GM18498 (cell line): ENCODE data around the gene NPLOC4.
"Not testable (repeated sequence)": the region's sequence is repeated elsewhere in the genome, so short reads cannot be mapped to it uniquely, and the experiment has no call there.

Experiments used
- ATAC-seq: cut with Tn5 transposase; IDR thresholded peaks from one replicate; pipeline ENCODE4 v1.9.1; 2021; ENCODE audit warnings: mild to moderate bottlenecking, moderate library complexity; ENCODE audit not compliant: unreplicated experiment

The NPLOC4 gene

DNA sequence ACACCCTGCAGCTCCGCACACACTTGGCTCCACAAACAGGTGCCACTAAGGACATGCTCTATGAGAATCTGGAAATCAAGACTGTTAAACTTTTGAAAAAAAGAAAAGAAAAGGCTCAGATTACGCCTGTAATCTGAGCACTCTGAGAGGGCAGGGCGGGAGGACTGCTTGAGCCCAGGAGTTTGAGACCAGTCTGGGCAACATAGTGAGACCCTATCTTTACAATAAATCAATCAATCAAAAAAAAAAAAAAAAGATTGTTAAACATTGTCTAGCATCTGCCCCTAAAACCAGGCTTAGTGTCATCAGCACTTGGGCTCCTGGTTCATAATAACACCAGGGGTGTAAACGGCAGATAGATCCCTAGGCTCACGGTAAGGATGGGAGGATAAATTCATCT lies 47.3 kb downstream of the NPLOC4 start:
- ATAC-seq: no peak

DNA sequence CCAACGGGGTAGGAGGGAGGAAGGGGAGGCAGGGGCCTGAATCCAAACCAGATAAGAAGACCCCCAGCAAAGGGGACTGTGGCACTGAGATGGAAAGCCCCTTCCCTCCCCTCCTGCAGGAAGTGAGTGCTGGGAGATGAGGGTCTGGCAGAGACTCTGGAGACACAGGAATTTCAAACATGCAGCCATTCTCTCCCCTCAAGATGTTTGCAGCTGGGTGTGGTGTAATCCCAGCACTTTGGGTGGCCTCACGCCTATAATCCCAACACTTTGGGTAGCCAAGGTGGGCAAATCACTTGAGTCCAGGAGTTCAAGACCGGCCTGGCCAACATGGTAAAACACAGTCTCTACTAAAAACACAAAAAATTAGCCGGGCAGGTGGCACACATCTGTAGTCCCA lies 50.8 kb downstream of the NPLOC4 start:
- ATAC-seq: no peak

DNA sequence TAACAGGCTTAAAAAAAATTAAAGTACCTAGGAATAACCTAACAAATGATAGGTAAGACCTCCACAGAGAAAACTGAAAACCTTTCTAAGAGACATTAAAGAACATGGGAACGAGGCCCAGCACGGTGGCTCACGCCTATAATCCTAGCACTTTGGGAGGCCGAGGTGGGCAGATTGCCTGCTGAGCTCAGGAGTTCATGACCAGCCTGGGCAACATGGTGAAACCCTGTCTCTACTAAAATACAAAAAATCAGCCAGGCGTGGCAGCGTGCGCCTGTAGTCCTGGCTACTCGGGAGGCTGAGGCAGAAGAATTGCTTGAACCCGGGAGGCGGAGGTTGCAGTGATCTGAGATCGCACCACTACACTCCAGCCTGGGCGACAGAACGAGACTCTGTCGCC lies 52.1 kb downstream of the NPLOC4 start:
- not testable (repeated sequence) for ATAC-seq

- no peak for ATAC-seq
Observed at GRCh38 chr17:81583589-81584342, 53.1 kb downstream of the NPLOC4 start.

- ATAC-seq: no peak
Observed at GRCh38 chr17:81582749-81583148, 54.2 kb downstream of the NPLOC4 start.

DNA sequence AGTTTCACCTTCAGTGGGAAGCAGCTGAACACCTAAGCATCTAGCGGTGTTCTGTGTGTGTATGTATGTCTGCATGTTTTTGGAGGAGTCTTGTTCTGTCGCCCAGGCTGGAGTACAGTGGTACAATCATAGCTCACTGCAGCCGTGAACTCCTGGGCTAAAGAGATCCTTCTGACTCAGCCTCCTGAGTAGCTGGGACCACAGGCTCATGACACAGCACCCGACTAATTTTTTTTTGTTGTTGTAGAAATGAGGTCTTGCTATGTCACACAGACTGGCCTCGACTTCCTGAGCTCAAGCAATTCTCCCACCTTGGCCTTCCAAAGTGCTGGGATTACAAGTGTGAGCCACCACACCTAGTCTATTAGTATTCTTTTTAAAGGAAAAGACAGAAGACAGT lies 54.6 kb downstream of the NPLOC4 start:
- ATAC-seq: no peak

DNA sequence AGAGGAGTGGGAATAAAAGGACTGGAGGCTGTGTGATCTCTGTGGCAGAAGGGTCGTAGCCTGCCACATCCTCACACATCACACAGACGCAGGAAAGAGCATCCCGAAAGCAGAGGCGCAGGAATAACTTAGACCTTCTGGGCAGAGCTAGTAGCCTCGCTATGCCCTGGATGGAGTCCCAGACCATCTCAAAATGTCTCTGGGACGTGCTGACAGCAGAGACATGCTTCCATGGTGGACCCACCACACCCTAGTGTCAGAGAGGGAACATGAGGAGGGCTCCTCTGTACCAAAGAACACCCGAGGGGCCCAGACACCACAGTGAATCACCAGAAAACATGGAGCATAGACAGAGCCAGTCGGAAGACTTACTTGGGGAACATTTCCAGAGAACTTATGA lies 55.2 kb downstream of the NPLOC4 start:
- ATAC-seq: no peak

- ATAC-seq: no peak
Observed at GRCh38 chr17:81580481-81580880, 56.4 kb downstream of the NPLOC4 start.

DNA sequence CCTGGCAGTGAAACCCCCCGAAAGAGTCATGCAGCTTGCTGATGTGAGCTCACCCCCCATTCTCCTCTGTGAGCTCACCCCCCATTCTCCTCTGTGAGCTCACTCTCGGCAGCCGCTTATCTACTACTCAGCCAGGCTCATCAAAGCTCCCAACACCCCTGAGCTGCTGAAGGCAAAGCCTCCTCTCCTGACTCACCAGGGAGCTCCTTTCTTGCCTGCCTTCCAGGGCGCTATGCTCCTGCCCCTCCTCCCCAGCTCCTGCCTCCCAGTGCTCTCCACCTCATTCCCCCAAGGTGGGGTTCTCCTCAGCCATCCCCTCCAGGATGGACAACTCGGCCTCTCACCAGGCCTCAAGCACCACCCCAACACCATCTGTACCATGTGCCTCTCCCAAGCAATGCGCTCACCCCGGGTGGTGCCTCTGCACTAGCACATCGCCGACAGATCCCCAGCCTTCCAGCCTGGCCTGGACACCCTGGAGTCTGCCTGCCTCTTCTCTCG lies 57.0 kb downstream of the NPLOC4 start:
- ATAC-seq: no peak

GRCh38 chr17:81579298-81579697 lies 57.6 kb downstream of the NPLOC4 start:
- no peak for ATAC-seq

DNA sequence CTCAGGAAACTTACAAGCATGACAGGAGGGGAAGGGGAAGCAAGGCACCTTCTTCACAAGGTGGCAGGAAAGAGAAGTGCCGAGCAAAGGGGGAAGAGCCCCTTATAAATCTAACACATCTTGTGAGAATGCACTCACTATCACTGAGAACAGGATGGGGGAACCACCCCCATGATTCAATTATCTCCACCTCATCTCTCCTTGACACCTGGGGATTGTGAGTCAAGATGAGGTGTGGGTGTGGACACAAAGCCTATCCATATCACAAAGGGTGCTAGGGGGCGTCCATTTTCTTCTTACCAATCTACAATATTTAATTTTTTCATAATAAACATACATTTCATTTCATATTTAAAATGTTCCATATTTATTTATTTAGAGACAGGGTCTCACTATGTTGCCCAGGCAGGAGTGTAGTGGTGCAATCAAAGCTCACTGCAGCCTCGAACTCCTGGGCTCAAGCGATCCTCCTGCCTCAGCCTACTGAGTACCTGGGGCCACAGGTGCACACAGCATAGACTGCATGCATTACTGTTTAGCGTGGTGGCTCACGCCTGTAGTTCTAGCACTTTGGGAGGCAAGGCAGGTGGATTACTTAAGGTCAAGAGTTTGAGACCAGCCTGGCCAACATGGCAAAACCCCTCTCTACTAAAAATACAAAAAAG lies 58.2 kb downstream of the NPLOC4 start:
- no peak for ATAC-seq

GRCh38 chr17:81578038-81578441 lies 58.9 kb downstream of the NPLOC4 start:
- no peak for ATAC-seq

DNA sequence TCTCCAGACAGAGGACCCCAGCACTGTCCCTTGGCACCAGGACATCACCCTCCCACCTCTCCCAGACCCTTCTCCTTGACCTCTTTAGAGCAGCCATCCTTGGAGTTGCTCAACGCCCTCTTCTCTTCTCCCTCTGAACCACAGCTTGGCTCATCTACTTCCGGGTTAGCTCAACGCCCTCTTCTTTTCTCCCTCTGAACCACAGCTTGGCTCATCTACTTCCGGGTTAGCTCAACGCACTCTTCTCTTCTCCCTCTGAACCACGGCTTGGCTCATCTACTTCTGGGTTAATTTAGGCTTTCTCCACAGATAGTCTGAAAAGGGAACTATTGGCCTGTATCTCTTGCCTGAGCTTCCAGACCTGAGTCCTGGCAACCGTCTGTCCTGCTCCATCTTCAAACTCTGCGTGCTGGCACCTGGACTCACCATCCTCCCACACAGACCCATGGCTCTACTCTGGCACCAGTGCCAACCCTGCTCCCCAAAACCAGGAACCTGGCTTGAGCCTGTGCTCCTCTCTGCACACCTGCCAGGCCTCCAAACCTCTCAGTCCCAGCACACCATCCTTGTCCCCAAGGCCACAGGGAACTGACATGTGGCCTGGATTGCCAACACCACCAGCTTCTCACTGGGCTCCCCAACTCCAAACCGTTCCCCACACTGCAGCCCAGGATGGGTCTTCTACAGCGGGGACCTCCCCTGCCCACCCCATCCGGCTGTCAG lies 59.5 kb downstream of the NPLOC4 start:
- no peak for ATAC-seq

DNA sequence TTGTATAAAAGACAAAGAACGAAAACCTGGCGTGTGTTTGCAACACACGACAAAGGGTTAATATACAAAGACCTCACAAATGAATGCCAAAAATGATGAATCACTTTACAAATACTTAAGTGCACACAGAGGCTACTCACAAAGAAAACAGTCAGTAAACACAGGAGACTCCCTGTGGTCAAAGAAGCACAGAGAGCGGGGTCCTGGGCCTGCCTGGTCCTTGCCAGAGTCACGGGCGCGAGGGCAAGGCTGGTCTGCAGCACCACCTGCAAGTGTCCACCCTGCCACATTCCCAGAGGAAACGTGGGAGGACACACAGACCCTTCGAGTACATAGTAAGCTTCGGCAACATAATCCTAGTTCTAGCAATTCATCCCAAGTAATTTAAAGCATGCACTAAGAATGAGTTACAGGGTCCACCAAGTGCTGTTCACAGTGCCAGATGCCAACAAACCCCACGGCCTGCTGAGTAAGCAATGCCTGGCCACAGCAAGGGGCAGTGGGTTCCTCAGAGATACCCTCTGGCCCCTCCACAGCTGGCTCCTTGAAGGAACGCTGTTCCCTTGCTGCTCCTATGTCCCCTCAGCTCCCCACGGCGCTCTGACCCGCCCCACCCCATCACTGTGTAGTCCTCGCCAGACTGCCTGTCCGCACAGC lies 60.2 kb downstream of the NPLOC4 start:
- no peak for ATAC-seq

DNA sequence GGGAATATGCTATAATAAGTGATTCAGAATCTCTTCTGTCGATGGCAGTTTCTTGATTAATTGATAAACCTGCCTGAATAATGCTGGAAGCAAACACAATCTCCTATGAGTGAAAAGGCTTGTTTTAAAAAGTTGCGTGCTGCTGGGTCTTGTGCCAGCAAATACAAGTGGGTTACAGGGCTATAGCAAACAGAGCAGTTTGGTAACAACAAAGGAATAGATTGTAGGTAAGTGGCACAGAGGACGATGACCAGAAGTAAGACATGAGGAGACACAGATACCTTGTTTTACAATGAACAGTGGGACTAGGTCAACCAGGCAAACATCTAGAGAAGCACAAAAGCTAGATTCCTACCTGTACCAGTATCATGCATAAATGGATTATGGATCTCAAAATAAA lies 61.1 kb downstream of the NPLOC4 start:
- no peak for ATAC-seq

- ATAC-seq: no peak
Observed at GRCh38 chr17:81574643-81574956, 62.3 kb downstream of the NPLOC4 start.

- no peak for ATAC-seq
Observed at GRCh38 chr17:81573794-81574642, 62.9 kb downstream of the NPLOC4 start.

DNA sequence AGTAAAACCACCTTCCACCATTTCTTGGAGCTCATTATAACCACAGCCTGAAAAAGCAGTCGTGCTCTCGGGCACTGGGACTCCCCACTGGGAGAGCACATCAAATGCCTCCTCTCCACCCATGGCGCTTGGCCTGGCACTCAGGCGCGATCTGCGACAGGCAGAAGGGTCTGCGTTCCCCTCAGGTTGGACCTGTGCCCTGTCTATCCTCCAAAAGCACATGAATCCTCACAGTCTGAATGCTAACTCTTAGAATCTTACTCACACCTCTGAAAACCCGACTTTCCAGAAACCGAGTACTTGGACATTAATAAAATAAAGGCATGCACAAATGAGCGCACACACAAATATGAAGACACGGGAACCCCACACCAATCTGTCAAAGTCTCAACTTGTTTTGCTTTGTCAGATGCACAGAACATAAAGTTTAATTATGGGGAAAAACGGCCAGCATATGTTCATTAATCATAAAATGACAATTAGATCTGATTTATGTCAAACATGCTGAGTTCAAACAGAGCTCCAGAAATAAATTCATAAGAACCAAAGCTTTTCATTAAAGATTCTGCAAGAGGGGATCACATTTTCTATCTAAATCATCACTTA lies 64.2 kb downstream of the NPLOC4 start:
- ATAC-seq: no peak

GRCh38 chr17:81570964-81571363 lies 65.9 kb downstream of the NPLOC4 start:
- no peak for ATAC-seq

- ATAC-seq: no peak
Observed at GRCh38 chr17:81569986-81570514, 66.9 kb downstream of the NPLOC4 start.
